HL-60/S4 treated with phorbol 12-myristate 13-acetate at 8.2 ng/mL for 4 days and 3 days (cell line): Measurements from ENCODE around the gene WDR86.

Experiments
- in situ Hi-C: fragments of 300-500 bp; cut with MboI; formaldehyde crosslinking; loops from 2 replicates; pipeline ENCODE4 v1.15.0; 2022; ENCODE audit warnings: low sequenced_read_pairs

WDR86 gene

GRCh38 chr7:151381348-151382078, 28.3 kb downstream of the WDR86 start:
- in situ Hi-C loops: no loop called here

GRCh38 chr7:151381098-151381347, 28.8 kb downstream of the WDR86 start:
- in situ Hi-C loops: no loop called here

DNA sequence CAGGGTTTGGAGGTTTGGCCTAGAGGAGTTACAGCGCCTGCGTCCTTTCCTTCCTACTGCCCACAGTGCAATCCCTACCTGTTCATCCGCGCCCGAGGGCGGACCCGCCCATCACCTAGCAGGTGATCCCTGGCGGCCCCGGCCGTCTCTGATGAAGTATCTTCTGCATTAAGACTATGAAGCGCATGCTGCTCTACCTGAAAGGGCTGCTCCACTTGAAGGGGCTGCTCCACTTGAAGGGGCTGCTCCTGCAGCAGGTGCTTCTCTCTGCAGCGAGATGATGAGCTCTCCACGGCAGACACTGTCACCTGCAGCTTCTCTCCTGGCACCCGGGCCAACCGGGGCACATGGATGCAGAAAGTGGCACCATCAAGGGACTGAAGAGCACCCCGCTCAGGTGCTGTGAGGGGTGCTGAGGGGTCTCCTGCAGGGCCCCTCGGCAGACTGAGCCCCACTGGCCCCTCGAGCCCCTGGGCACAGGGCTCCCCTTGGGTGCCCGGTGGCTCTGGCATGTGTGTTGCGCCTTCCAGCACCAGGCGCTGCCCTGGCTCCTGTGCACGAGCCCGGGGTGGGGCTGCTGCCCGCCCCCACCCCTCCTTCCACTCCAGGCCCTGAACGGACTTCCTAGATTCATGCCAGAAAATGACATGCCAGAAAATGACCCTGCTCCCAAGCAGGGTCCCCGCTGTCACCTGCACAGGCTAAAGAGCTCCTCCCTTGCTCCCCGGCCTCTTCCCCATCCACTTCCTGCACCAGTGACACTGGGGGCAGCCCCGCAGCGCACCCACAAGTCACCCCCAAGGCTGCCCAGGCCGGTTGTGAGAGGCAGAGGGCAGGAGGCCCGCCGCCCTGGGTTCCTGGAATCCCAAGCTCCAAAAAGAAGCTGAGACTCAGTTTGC, 29.4 kb downstream of the WDR86 start:
- in situ Hi-C loops: no loop called here

- in situ Hi-C loops: loop anchor here (10.0 kb wide), 1 partner anchor 65 kb away; the partner anchor contains the start of gene CRYGN
Measured at GRCh38 chr7:151379534-151380198, 30.2 kb downstream of the WDR86 start.

DNA sequence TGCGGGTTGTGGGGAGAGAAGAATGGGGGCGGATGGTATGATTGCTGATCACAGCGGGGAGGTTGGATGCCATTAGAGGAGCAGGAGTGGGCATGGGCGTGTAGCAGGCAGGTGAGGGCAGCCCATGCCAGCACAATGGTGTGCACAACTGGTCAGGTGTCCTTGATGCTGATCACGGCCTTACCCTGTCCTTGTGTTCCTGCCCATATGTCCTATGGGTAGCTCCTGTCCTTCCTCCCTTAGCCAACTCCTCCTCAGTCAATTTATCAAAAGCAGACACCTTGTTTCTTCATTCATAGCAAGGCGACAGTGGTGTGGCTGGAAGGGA, 30.7 kb downstream of the WDR86 start:
- in situ Hi-C loops: loop anchor here (10.0 kb wide), 1 partner anchor 66 kb away; the partner anchor contains the start of gene CRYGN

GRCh38 chr7:151378496-151379192, 31.2 kb downstream of the WDR86 start:
- in situ Hi-C loops: loop anchor here (10.0 kb wide), 1 partner anchor 66 kb away; the partner anchor contains the start of gene CRYGN

DNA sequence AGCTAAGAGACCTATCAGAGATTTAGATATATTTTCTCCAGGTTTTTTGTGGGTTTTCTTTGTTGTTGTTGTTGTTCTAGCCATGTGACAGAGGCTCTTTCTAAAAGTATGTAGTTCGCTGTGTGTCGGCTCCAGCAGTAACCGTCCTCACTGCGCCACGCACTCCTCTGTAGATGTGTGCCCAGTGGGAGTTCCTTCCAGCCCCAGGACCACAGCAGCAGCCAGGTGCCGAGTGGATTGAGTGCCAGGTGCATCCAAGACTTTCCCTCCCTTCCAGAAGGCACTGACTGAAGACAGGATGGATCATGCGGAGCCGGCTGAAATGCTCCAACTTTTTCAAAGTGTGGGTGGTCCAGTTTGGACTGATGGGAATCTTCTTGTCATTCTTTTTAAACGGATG, 31.8 kb downstream of the WDR86 start:
- in situ Hi-C loops: loop anchor here (10.0 kb wide), 1 partner anchor 67 kb away; the partner anchor contains the start of gene CRYGN

- in situ Hi-C loops: loop anchor here (10.0 kb wide), 1 partner anchor 67 kb away; the partner anchor contains the start of gene CRYGN
Measured at GRCh38 chr7:151377406-151377805, 32.4 kb downstream of the WDR86 start.

DNA sequence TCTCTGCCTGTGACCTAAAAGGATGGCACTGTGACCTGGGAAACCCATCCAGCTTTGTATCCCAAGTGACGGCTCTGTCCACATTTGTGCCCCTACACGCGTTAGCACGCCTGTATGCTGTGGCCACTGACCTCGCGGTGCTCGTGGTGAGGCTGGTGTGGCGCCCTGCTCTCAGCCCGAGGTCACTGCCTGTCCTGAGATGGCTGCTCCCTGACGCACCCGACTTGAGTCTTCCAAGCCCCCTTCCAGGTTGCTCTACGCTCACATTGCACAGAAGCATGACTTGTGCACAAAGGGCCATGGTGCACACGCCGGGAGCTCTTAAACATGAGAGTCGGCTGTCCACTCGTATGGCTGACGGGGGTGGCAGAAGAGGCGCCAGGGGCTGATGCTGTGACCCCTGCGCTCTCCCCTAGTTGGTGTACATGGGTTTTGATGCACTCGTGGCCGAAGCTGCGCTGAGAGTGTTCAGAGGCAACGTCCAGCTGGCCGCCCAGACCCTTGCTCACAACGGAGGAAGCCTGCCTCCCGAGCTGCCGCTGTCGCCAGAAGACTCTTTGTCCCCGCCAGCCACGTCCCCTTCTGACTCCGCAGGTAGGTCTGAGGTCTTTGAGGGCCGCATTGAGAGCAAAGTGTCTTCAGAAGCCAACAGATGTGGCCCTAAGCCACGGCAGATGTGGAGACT, 33.5 kb downstream of the WDR86 start:
- in situ Hi-C loops: loop anchor here (10.0 kb wide), 1 partner anchor 68 kb away; the partner anchor contains the start of gene CRYGN

DNA sequence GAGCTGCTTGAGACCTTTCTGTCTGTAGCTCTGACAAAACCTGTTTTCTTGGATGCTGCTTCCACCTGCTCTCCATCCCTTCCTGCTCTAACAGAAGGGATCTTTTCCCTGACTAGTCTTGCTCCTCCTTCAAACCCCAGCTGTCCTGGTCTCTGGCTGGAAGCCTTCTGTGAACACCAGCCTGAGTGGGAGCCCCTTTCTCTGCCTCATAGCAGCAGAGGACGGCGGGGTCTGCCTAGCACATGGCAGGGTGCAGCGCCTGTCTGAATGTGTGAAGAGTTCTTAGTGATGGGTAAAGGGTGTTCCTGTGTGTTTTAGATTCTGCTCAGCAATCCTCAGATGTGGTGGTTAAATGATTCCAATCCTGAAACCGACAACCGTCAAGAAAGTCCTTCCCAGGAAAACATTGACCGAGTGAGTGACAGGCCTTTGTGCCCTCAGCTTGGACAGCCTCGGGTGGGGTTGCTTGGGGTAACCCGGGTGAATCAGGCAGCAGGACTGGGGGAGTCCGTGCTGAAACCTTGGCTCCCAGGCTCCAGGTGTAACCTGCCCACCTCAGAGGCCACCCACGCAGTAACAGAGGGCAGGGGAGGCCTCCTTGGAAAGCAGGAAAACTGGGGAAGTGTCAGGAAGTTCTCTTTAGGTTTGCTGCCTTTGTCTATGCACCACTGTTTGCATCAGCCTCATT, 34.2 kb downstream of the WDR86 start:
- in situ Hi-C loops: loop anchor here (10.0 kb wide), 1 partner anchor 69 kb away; the partner anchor contains the start of gene CRYGN

DNA sequence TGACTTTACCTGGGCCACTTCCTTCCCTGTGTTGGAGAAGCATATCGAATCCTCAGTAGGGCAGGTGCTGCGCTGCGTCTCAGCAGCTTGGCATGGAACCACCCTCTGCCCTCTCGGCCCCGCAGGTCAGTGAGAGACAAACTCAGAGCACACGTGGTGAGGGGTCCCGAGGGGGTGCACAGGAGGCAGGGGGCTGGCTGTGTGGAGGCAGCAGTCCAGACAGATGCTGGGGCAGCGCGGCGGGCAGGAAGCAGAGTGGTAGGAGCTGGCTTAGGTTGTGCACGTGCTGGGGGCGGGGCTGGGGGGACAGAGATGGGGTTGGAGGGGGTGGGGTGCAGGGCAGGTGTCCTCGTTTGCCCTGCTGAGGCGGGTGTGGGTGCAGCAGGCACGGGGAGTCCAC, 35.1 kb downstream of the WDR86 start:
- in situ Hi-C loops: loop anchor here (10.0 kb wide), 1 partner anchor 70 kb away; the partner anchor contains the start of gene CRYGN

GRCh38 chr7:151374139-151374538, 35.7 kb downstream of the WDR86 start:
- in situ Hi-C loops: loop anchor here (10.0 kb wide), 1 partner anchor 71 kb away; the partner anchor contains the start of gene CRYGN

DNA sequence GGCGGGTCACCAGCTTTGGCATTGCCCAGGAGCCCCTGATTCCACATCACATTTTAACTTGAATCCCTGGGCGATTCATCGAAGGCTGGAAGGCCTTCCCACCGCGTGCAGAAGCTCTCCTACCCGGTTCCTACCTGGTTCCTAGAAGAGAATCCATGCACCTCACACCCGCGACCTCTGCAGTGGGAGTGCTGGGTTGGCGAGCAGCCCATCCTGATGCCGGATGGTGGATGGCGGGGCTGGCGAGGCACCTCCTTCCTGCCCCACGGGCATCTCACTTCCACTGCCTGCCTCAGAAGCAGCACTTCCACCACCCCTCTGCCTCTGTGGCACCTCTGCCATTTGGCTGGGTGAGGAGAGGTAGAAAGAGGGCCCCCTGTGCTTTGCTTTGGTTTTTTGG, 36.2 kb downstream of the WDR86 start:
- in situ Hi-C loops: loop anchor here (10.0 kb wide), 1 partner anchor 71 kb away; the partner anchor contains the start of gene CRYGN

- in situ Hi-C loops: loop anchor here (10.0 kb wide), 1 partner anchor 72 kb away; the partner anchor contains the start of gene CRYGN
Measured at GRCh38 chr7:151372612-151373265, 37.1 kb downstream of the WDR86 start.

- in situ Hi-C loops: loop anchor here (10.0 kb wide), 1 partner anchor 74 kb away; the partner anchor contains the start of gene CRYGN
Measured at GRCh38 chr7:151371266-151371665, 38.6 kb downstream of the WDR86 start.

GRCh38 chr7:151368136-151368571, 41.7 kb downstream of the WDR86 start:
- in situ Hi-C loops: no loop called here

GRCh38 chr7:151367284-151367683, 42.6 kb downstream of the WDR86 start:
- in situ Hi-C loops: no loop called here

DNA sequence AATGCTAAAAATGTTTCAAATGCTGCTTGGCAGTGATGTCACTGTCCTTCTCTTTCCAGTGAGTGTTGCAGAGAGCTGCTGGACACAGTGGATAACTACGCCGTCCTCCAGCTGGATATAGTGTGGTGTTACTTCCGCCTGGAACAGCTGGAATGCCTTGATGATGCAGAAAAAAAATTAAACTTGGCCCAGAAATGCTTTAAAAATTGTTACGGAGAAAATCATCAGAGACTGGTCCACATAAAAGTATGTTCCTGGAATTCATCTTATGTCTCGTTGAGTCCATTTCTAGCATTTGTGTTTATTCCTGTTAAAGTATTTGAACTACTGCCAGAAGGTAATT, 43.0 kb downstream of the WDR86 start:
- in situ Hi-C loops: no loop called here
